ENCODE data around the gene USP5.

DNA sequence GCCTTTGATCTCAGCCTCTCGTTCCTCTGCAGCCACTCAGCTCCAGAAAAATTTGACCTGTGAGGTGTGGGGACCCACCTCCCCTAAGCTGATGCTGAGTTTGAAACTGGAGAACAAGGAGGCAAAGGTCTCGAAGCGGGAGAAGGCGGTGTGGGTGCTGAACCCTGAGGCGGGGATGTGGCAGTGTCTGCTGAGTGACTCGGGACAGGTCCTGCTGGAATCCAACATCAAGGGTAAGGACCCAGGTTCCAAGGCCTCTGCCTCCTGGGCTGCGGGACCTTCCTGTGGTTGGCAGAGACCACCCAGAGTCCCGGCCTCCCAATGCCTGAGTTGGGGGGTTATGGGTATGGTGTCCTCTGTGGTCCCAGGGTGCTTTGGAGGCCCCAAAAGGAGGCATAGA, 34.9 kb upstream of the USP5 start:
- TF ChIP-seq CTCF (IDR thresholded peaks at IDR 0.05 in 2 of 3, conservative IDR thresholded peaks at IDR 0.05 in 1 of 3; ENCODE audit: borderline replicate concordance in 1 of 3, insufficient read depth in 1 of 3, low read depth in 2 of 3, low read length in 2 of 3) (no peak), ZNF274 (IDR thresholded peaks at IDR 0.05; ENCODE audit: low read depth, low read length) (no peak), POLR2A (IDR thresholded peaks at IDR 0.05; ENCODE audit: borderline replicate concordance, extremely low read depth, insufficient read depth, insufficient read length) (no peak), ZFX (IDR thresholded peaks at IDR 0.05) (no peak), EZH2phosphoT487 (IDR thresholded peaks at IDR 0.05; ENCODE audit: borderline replicate concordance) (no peak), POLR2AphosphoS5 (IDR thresholded peaks at IDR 0.05; ENCODE audit: low read depth, low read length) (no peak), YY1 (IDR thresholded peaks at IDR 0.05; ENCODE audit: extremely low read depth, insufficient replicate concordance, low read depth, low read length) (no peak), ZBTB33 (IDR thresholded peaks at IDR 0.05; ENCODE audit: extremely low read depth, insufficient replicate concordance, low read length) (no peak), FOSL1 (IDR thresholded peaks at IDR 0.05; ENCODE audit: low read depth) (no peak), REST (IDR thresholded peaks at IDR 0.05; ENCODE audit: low read depth) (no peak)
- TF ChIP-seq, protein P1, sequence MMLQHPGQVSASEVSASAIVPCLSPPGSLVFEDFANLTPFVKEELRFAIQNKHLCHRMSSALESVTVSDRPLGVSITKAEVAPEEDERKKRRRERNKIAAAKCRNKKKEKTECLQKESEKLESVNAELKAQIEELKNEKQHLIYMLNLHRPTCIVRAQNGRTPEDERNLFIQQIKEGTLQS (IDR thresholded peaks at IDR 0.05), result no peak
